GM12878 (cell line): ENCODE results near the gene ARHGAP9. TPM values are rescaled to one million over a fixed set of nuclear protein-coding genes. Genes with fewer than 3 reads are reported as not detected.

ENCODE experiments used
- BRCA1 ChIP-seq: IDR thresholded peaks from 2 replicates; pipeline ENCODE4 v1.6.1; 2011; ENCODE audit warnings: low read depth, low read length, improper control_type of control experiment
- FOXM1 ChIP-seq: IDR thresholded peaks from 2 replicates; pipeline ENCODE4 v1.6.1; 2012; ENCODE audit warnings: low read depth, mild to moderate bottlenecking, inconsistent platforms, low read length, moderate library complexity
- GABPA ChIP-seq: IDR thresholded peaks from 2 replicates; pipeline ENCODE4 v1.6.1; 2014; ENCODE audit warnings: antibody characterized with exemption, low read depth, mild to moderate bottlenecking, inconsistent platforms
- HSF1 ChIP-seq: fragments of 150-350 bp; IDR thresholded peaks from 2 replicates; pipeline ENCODE4 v1.6.1; 2014; ENCODE audit warnings: mild to moderate bottlenecking, low read depth, low read length
- POLR2A ChIP-seq: IDR thresholded peaks from 2 replicates; pipeline ENCODE4 v1.6.1; 2011; ENCODE audit warnings: low read depth, mild to moderate bottlenecking, low read length
- RUNX3 ChIP-seq: IDR thresholded peaks from 2 replicates; pipeline ENCODE4 v1.6.1; 2012; ENCODE audit warnings: low read length, inconsistent platforms
- TAF1 ChIP-seq: IDR thresholded peaks from 2 replicates; pipeline ENCODE4 v1.6.1; 2011; ENCODE audit warnings: mild to moderate bottlenecking, low read depth, low read length, borderline replicate concordance
- ZBTB4 ChIP-seq: fragments of 450-650 bp; formaldehyde crosslinking; IDR thresholded peaks from 2 replicates; pipeline ENCODE4 v1.4.0; 2022; ENCODE audit warnings: mild to moderate bottlenecking, moderate library complexity
- polyA plus RNA-seq, 11 experiments: library from polyadenylated mRNA; depleted of rRNA in 4 of 11; unstranded in 6 of 11; stranded (reverse) in 5 of 11; fragments of >200 nt; fragmentation: Nextera tagmentation in 4 of 11; fragmentation: Illumina TruSeq in 1 of 11; extraction: Ambion mirVana in 4 of 11; extraction: Trizol in 1 of 11; gene quantifications; 1 replicate in 1 of 11; 2 replicates in 10 of 11; pipeline versions ENCODE4 v1.2.1 to v1.2.3, GENCODE V29; 2011 to 2016; ENCODE audit warnings: inconsistent platforms in 2 of 11, missing spikeins in 2 of 11, low read depth in 1 of 11
- total RNA-seq, 4 experiments: library from RNA; depleted of rRNA in 3 of 4; stranded (reverse); fragments of >200 nt in 3 of 4; fragmentation: Illumina TruSeq in 1 of 4; extraction: Trizol in 1 of 4; gene quantifications; 2 replicates each; pipeline versions ENCODE4 v1.2.1 to v1.2.3, GENCODE V29; 2013 to 2021
- TF ChIP-seq, protein P1 (sequence below): fragments of 450-650 bp; IDR thresholded peaks from 2 replicates; pipeline ENCODE4 v1.6.1; 2017; ENCODE audit warnings: low read depth, mild to moderate bottlenecking, moderate library complexity

ARHGAP9 gene
- total and polyA plus RNA-seq, 10 of the 15 experiments (the other 5 are each of a cell fraction or from before 2014, with no cell fraction given), result 19.5 to 102 (median 76.8) TPM

- TF ChIP-seq, protein P1, sequence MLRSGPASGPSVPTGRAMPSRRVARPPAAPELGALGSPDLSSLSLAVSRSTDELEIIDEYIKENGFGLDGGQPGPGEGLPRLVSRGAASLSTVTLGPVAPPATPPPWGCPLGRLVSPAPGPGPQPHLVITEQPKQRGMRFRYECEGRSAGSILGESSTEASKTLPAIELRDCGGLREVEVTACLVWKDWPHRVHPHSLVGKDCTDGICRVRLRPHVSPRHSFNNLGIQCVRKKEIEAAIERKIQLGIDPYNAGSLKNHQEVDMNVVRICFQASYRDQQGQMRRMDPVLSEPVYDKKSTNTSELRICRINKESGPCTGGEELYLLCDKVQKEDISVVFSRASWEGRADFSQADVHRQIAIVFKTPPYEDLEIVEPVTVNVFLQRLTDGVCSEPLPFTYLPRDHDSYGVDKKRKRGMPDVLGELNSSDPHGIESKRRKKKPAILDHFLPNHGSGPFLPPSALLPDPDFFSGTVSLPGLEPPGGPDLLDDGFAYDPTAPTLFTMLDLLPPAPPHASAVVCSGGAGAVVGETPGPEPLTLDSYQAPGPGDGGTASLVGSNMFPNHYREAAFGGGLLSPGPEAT, result peak; percentile 54; the same call in 1 of the 2 replicates
- TF ChIP-seq POLR2A, result peak; percentile 95
- no peak for TF ChIP-seq ZBTB4
- peak; percentile 77 for TF ChIP-seq RUNX3
- peak; percentile 12; the same call in 1 of the 2 replicates for TF ChIP-seq HSF1
- TF ChIP-seq FOXM1, result peak; percentile 22; the same call in 1 of the 2 replicates
- TF ChIP-seq TAF1, result peak; percentile 55; the same call in 1 of the 2 replicates
- TF ChIP-seq GABPA, result peak; percentile 94
- no peak for TF ChIP-seq BRCA1
Observed at GRCh38 chr12:57487597-57488401, 8.1 kb upstream of the ARHGAP9 start, which contains the start of gene MARS1 (continued).
